ENCODE results near the gene DALRD3.

Gene DALRD3

GRCh38 chr3:48974076-48974864, 44.1 kb downstream of the DALRD3 start:
- DNase-seq = no peak

- no peak for DNase-seq
Measured at GRCh38 chr3:48970586-48970985, 47.8 kb downstream of the DALRD3 start.

- no peak for DNase-seq
Measured at GRCh38 chr3:48966876-48967361, 51.5 kb downstream of the DALRD3 start.

GRCh38 chr3:48966367-48966766, 52.0 kb downstream of the DALRD3 start:
- no peak for DNase-seq
